Breast epithelium (tissue), 3 donors: ENCODE results near the gene ZNHIT1.

Source experiments
- POLR2A ChIP-seq: fragments of 450-650 bp; IDR thresholded peaks from one replicate; pipeline ENCODE4 v1.6.1; 2016; ENCODE audit warnings: antibody characterized with exemption, mild to moderate bottlenecking, moderate library complexity
- POLR2AphosphoS5 ChIP-seq, 3 donors: sonication (generic); formaldehyde crosslinking; IDR thresholded peaks; one replicate each; pipeline ENCODE4 v1.6.1; 2017; ENCODE audit warnings: antibody characterized with exemption in 3 of 3

DNA sequence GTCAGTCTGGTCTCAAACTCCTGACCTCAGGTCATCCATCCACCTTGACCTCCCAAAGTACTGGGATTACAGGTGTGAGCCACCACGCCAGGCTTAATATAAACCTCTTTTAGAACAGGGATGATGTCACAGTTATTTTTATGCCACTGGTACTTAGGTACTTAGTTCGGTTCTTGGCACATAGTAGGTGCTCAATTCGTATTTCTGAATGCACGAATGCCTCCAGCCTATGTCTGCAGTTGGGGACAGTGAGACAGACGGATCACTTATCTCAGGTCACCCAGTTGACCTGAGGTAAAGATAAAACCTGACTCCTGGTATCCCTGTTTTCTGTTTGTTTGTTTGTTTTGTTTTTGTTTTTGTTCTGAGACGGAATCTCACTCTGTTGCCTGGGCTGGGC, 31.8 kb upstream of the ZNHIT1 start:
- TF ChIP-seq POLR2AphosphoS5 (IDR thresholded peaks at IDR 0.05) (no peak), POLR2A (no peak)
